ENCODE results near the gene MEOX1. TPM values are rescaled to one million over a fixed set of nuclear protein-coding genes. Genes with fewer than 3 reads are reported as not detected.
"Not testable (repeated sequence)": the region's sequence is repeated elsewhere in the genome, so short reads cannot be mapped to it uniquely, and the experiment has no call there.

The MEOX1 gene
- total RNA-seq, 2 donors from 2014 or later = 0.64 to 4.1 TPM

DNA sequence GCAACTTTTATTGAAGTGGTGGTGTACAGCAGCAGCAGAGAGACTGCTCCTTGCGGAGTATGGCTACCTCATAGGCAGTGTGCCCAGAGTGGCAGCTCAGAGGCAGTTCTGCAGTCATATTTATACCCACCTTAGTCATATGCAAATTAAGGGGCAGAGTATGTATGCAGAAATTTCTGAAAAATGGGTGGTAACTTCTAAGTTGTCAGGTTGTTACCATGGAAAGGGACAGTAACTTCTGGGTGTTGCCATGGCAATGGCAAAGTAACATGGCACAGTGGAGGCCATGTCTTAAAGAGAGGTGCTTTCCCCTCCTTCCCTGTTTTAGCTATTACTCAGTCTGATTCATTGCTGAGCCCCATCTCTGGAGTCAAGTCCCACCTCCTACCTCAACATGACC is 53.4 kb downstream of the MEOX1 start:
- no peaks in the 10 kb centered on the region for H3K36me3 ChIP-seq
- TF ChIP-seq, protein P1, sequence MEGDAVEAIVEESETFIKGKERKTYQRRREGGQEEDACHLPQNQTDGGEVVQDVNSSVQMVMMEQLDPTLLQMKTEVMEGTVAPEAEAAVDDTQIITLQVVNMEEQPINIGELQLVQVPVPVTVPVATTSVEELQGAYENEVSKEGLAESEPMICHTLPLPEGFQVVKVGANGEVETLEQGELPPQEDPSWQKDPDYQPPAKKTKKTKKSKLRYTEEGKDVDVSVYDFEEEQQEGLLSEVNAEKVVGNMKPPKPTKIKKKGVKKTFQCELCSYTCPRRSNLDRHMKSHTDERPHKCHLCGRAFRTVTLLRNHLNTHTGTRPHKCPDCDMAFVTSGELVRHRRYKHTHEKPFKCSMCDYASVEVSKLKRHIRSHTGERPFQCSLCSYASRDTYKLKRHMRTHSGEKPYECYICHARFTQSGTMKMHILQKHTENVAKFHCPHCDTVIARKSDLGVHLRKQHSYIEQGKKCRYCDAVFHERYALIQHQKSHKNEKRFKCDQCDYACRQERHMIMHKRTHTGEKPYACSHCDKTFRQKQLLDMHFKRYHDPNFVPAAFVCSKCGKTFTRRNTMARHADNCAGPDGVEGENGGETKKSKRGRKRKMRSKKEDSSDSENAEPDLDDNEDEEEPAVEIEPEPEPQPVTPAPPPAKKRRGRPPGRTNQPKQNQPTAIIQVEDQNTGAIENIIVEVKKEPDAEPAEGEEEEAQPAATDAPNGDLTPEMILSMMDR (IDR thresholded peaks at IDR 0.05) = no peak
- no peak overlapping the region for H3K27ac ChIP-seq
- no peak overlapping the region for H3K4me3 ChIP-seq
- no peaks in the 10 kb centered on the region for H3K9me3 ChIP-seq
- no peak overlapping the region for H3K9ac ChIP-seq (ENCODE audit: low read depth in 2 of 2, low read length in 2 of 2)
- H3K4me1 ChIP-seq = no peaks in the 10 kb centered on the region
- intact Hi-C loops (cut with DNase I) = no loop called here
- no peak for DNase-seq
- no peaks in the 10 kb centered on the region for H3K27me3 ChIP-seq

DNA sequence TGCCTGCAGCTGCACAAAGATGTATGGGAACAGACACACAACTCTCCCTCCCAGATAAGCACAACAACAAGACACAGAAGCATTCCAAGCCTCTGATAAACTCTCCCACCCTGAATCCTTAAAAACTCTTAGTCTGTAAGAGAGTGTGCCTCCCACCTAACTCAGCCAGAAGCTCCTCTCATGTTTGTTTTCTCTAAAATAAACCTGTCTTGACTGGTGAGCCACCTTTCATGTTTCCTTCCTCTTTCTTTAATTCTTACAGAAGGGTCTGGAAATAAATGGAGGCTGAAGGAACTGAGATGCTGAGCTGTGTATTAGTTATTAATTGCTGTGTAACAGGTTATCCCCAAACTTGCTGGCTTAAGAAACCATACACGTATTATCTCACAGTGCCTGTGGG is 57.2 kb downstream of the MEOX1 start:
- H3K4me3 ChIP-seq = no peak overlapping the region
- H3K9me3 ChIP-seq = no peaks in the 10 kb centered on the region
- H3K36me3 ChIP-seq = no peaks in the 10 kb centered on the region
- no peaks in the 10 kb centered on the region for H3K4me1 ChIP-seq
- H3K27me3 ChIP-seq = no peaks in the 10 kb centered on the region
- TF ChIP-seq, protein P1 (IDR thresholded peaks at IDR 0.05) = no peak
- DNase-seq = no peak
- no peak overlapping the region for H3K9ac ChIP-seq (ENCODE audit: low read depth in 2 of 2, low read length in 2 of 2)
- H3K27ac ChIP-seq = no peak overlapping the region
- intact Hi-C loops (cut with DNase I) = no loop called here

DNA sequence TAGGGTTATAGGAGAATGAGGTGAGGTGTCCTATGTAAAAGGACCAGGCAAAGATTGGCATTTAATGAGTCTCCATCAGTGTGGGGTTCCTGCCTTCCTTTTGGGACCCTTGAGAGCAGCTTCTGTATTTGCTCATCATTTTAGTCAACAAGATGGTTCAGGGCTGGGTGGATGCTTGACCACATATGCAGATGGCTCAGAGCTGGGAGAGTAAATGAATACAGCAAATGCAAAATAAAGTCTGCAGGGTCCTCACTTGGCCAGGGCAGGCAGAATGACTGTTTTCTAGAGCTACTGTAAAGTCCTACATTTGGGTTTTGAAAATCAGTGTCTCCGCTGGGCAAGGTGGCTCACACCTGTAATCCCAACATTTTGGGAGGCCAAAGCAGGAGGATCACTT is 58.4 kb downstream of the MEOX1 start:
- DNase-seq = no peak
- H3K27me3 ChIP-seq = no peaks in the 10 kb centered on the region
- no peaks in the 10 kb centered on the region for H3K36me3 ChIP-seq
- H3K27ac ChIP-seq = no peak overlapping the region
- H3K9me3 ChIP-seq = no peaks in the 10 kb centered on the region
- TF ChIP-seq, protein P1 (IDR thresholded peaks at IDR 0.05) = no peak
- no peak overlapping the region for H3K9ac ChIP-seq (ENCODE audit: low read depth in 2 of 2, low read length in 2 of 2)
- intact Hi-C loops (cut with DNase I) = no loop called here
- H3K4me1 ChIP-seq = no peaks in the 10 kb centered on the region
- H3K4me3 ChIP-seq = no peak overlapping the region

DNA sequence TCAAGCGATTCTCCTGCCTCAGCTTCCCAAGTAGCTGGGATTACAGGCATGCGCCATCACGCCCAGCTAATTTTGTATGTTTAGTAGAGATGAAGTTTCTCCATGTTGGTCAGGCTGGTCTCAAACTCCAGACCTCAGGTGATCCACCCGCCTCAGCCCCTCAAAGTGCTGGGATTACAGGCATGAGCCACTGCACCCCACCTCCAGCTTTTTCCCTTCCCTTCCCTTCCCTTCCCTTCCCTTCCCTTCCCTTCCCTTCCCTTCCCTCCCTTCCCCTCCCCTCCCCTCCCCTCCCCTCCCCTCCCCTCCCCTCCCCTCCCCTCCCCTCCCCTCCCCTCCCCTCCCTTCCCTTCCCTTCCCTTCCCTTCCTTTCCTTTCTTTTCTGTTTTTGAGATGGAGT is 59.2 kb downstream of the MEOX1 start:
- H3K9me3 ChIP-seq; DNase-seq; H3K4me1 ChIP-seq; H3K9ac ChIP-seq (ENCODE audit: low read depth in 2 of 2, low read length in 2 of 2); H3K27ac ChIP-seq; intact Hi-C loops (cut with DNase I); H3K27me3 ChIP-seq; H3K36me3 ChIP-seq; H3K4me3 ChIP-seq: not testable (repeated sequence)

DNA sequence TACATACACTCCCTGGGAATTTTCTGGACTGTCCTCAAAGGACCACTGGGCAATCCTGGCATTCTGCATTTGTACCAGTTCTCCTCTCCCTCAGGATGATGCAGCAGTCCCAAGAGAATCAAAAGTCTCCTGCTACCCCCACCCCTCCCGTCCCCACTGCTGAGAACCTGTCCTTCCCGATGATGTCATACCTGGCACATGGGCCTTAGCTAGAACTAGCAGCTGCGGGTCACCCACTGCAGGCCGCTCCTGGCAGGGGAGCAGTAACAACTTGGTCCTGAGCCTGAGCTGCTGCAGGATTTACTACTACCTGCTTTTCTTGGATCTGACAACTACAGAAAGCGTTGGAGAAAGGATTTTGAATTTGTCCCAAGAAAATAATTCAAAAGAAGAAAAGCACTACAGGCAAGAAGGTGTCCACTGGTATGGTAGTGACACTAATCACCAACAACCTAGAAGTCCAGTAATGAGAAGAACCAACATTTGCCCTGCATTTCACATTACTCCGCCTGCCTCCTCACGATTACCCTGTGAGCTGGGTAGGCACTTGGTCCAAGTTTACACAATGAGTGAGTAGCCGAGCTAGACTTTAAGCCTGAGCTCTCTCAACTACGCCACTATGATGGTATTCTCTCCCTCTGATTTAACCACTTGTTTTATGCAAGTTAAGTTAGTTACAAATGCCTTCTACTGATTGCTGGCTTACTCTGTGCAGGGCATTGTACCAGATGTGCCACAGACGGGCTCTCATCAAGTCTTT is 60.3 kb downstream of the MEOX1 start:
- no peak for DNase-seq
- no peaks in the 10 kb centered on the region for H3K4me1 ChIP-seq
- intact Hi-C loops (cut with DNase I) = no loop called here

DNA sequence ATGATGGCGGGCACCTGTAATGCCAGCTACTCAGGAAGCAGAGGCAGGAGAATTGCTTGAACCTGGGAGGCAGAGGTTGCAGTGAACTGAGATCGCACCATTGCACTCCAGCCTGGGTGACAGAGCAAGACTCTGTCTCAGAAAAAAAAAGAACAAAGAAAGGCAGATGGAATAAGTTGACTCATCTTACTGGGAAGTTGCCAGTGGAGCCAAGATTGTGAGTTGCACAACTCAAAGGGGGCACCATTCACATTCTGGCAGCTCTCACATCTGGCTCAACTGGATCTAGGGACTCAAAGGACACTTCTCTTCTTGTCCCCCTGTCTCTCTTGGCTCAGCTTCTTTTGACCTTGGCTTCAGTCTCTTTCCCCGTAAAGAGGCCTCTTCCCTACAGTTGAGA is 61.9 kb downstream of the MEOX1 start:
- intact Hi-C loops (cut with DNase I) = no loop called here
- H3K4me3 ChIP-seq = no peak overlapping the region
- no peak overlapping the region for H3K9ac ChIP-seq (ENCODE audit: low read depth in 2 of 2, low read length in 2 of 2)
- H3K4me1 ChIP-seq = no peaks in the 10 kb centered on the region
- H3K9me3 ChIP-seq = no peaks in the 10 kb centered on the region
- TF ChIP-seq, protein P1 (IDR thresholded peaks at IDR 0.05) = no peak
- no peaks in the 10 kb centered on the region for H3K36me3 ChIP-seq
- H3K27ac ChIP-seq = no peak overlapping the region
- peak; percentile 20 for DNase-seq
- no peaks in the 10 kb centered on the region for H3K27me3 ChIP-seq

More for the DNA sequence above, 60.3 kb downstream of the MEOX1 start:
- H3K9ac ChIP-seq (ENCODE audit: low read depth in 2 of 2, low read length in 2 of 2) = no peak overlapping the region
- H3K36me3 ChIP-seq = no peaks in the 10 kb centered on the region
- TF ChIP-seq, protein P1 (IDR thresholded peaks at IDR 0.05) = no peak
- no peaks in the 10 kb centered on the region for H3K9me3 ChIP-seq
- no peaks in the 10 kb centered on the region for H3K27me3 ChIP-seq
- H3K27ac ChIP-seq = no peak overlapping the region
- H3K4me3 ChIP-seq = no peak overlapping the region
